GM23338 (cell line): Measurements from ENCODE around the gene NAXE. TPM values are rescaled to one million over a fixed set of nuclear protein-coding genes. Genes with fewer than 3 reads are reported as not detected.
A peak's percentile ranks its signal among the peaks of the same experiment; 100 is the strongest.

ENCODE experiments used
- ATAC-seq: fragments of 200-7000 bp; cut with Tn5 transposase; 3 replicates; pipeline ENCODE4 v1.9.1; 2020
- DNase-seq: peaks from one replicate; pipeline ENCODE4 v3.0.0-alpha.2; 2015; ENCODE audit warnings: low spot score
- H2AFZ ChIP-seq: fragments of 200-600 bp; sonication (generic); 2 replicates; pipeline ENCODE4 v1.8.0; 2016; ENCODE audit warnings: antibody characterized with exemption, mild to moderate bottlenecking, moderate library complexity
- H3F3A ChIP-seq: fragments of 200-600 bp; sonication (generic); replicated peaks from 2 replicates; pipeline ENCODE4 v1.8.0; 2017; ENCODE audit warnings: antibody characterized with exemption, mixed run types, low read depth
- H3K27ac ChIP-seq: fragments of 200-600 bp; sonication (generic); 2 replicates; pipeline ENCODE4 v1.6.1; 2016; ENCODE audit warnings: low read depth
- H3K27me3 ChIP-seq: fragments of 200-600 bp; sonication (generic); 2 replicates; pipeline ENCODE4 v1.8.0; 2016; ENCODE audit warnings: mild to moderate bottlenecking, mixed run types, moderate library complexity; ENCODE audit not compliant: insufficient read depth
- H3K36me3 ChIP-seq: fragments of 200-600 bp; sonication (generic); 2 replicates; pipeline ENCODE4 v1.8.0; 2016; ENCODE audit warnings: mild to moderate bottlenecking; ENCODE audit not compliant: insufficient read depth
- H3K4me1 ChIP-seq: fragments of 200-600 bp; sonication (generic); 2 replicates; pipeline ENCODE4 v1.8.0; 2016; ENCODE audit warnings: mild to moderate bottlenecking, moderate library complexity; ENCODE audit not compliant: insufficient read depth
- H3K4me2 ChIP-seq: fragments of 200-600 bp; sonication (generic); 2 replicates; pipeline ENCODE4 v1.7.1; 2017; ENCODE audit warnings: mixed run types
- H3K4me3 ChIP-seq: fragments of 200-600 bp; sonication (generic); 2 replicates; pipeline ENCODE4 v1.6.1; 2016; ENCODE audit warnings: mixed run types
- H3K79me2 ChIP-seq: fragments of 200-600 bp; sonication (generic); replicated peaks from 2 replicates; pipeline ENCODE4 v1.8.0; 2017; ENCODE audit warnings: mild to moderate bottlenecking; ENCODE audit not compliant: insufficient read depth
- H3K9me2 ChIP-seq: fragments of 200-600 bp; sonication (generic); 2 replicates; pipeline ENCODE4 v1.8.0; 2017; ENCODE audit not compliant: insufficient read depth
- H4K20me1 ChIP-seq: fragments of 200-600 bp; sonication (generic); replicated peaks from 2 replicates; pipeline ENCODE4 v1.8.0; 2017; ENCODE audit warnings: mild to moderate bottlenecking; ENCODE audit not compliant: insufficient read depth
- H3K27ac Mint-ChIP-seq: 2 replicates; pipeline ENCODE4 v1.8.0; 2020; ENCODE audit warnings: inconsistent platforms, mild to moderate bottlenecking, moderate library complexity, mixed read lengths
- H3K27me3 Mint-ChIP-seq: 3 replicates; pipeline ENCODE4 v1.8.0; 2022; ENCODE audit warnings: low read depth, mild to moderate bottlenecking, moderate library complexity, mixed read lengths, inconsistent platforms; ENCODE audit not compliant: insufficient read depth, poor library complexity
- H3K36me3 Mint-ChIP-seq: 3 replicates; pipeline ENCODE4 v1.8.0; 2021; ENCODE audit warnings: low read depth, mild to moderate bottlenecking, inconsistent platforms, moderate library complexity, mixed read lengths
- H3K4me1 Mint-ChIP-seq: 3 replicates; pipeline ENCODE4 v1.8.0; 2020; ENCODE audit warnings: mild to moderate bottlenecking, inconsistent platforms, mixed read lengths
- H3K4me3 Mint-ChIP-seq: 3 replicates; pipeline ENCODE4 v1.8.0; 2021; ENCODE audit warnings: moderate library complexity, mild to moderate bottlenecking, inconsistent platforms, mixed read lengths
- H3K9me3 Mint-ChIP-seq: 3 replicates; pipeline ENCODE4 v1.8.0; 2020; ENCODE audit warnings: moderate library complexity, mild to moderate bottlenecking, inconsistent platforms, mixed read lengths
- CREB1 ChIP-seq: fragments of 250-450 bp; sonication (Bioruptor Pico); IDR thresholded peaks from 2 replicates; pipeline ENCODE4 v1.5.0; 2020; ENCODE audit warnings: low read depth, mild to moderate bottlenecking, moderate library complexity
- EZH2 ChIP-seq: fragments of 200-600 bp; sonication (generic); IDR thresholded peaks from one replicate; pipeline ENCODE4 v1.8.0; 2017; ENCODE audit warnings: antibody characterized with exemption, mild to moderate bottlenecking, low read depth; ENCODE audit not compliant: unreplicated experiment
- EZH2phosphoT487 ChIP-seq: fragments of 200-600 bp; sonication (generic); IDR thresholded peaks from one replicate; pipeline ENCODE4 v1.8.1; 2018; ENCODE audit warnings: antibody characterized with exemption; ENCODE audit not compliant: unreplicated experiment
- JUNB ChIP-seq: IDR thresholded peaks from one replicate; pipeline ENCODE4 v1.6.1; 2016; ENCODE audit warnings: antibody characterized with exemption; ENCODE audit not compliant: unreplicated experiment
- NANOG ChIP-seq: IDR thresholded peaks from 2 replicates; pipeline ENCODE4 v1.6.1; 2016; ENCODE audit warnings: antibody characterized with exemption, borderline replicate concordance
- STAT1 ChIP-seq: IDR thresholded peaks from one replicate; pipeline ENCODE4 v1.6.1; 2016; ENCODE audit warnings: antibody characterized with exemption; ENCODE audit not compliant: unreplicated experiment
- ZNF114 ChIP-seq: fragments of 250-450 bp; sonication (Bioruptor Pico); IDR thresholded peaks from 2 replicates; pipeline ENCODE4 v1.5.0; 2020; ENCODE audit warnings: mild to moderate bottlenecking, moderate library complexity
- polyA plus RNA-seq: library from polyadenylated mRNA; unstranded; fragments of >200 nt; fragmentation: Nextera tagmentation; extraction: Ambion mirVana; gene quantifications from 2 replicates; pipeline ENCODE4 v1.2.1, GENCODE V29; 2016
- total RNA-seq: library from RNA; depleted of rRNA; stranded (reverse); fragments of >200 nt; shearing (Covaris generic); gene quantifications from 2 replicates; pipeline ENCODE4 v1.2.3, GENCODE V29; 2014
- TF ChIP-seq, protein P1 (sequence below), 2 experiments: fragments of 200-600 bp in 1 of 2; sonication (generic) in 1 of 2; conservative IDR thresholded peaks; 2 replicates each; pipeline versions ENCODE4 v1.5.1 to v1.6.1; 2016 to 2017; ENCODE audit warnings: antibody characterized with exemption in 2 of 2, low read depth in 2 of 2, mild to moderate bottlenecking in 2 of 2, moderate library complexity in 1 of 2
- TF ChIP-seq, protein P2 (sequence below): IDR thresholded peaks from one replicate; pipeline ENCODE4 v1.6.1; 2018; ENCODE audit warnings: antibody characterized with exemption; ENCODE audit not compliant: unreplicated experiment

Gene NAXE
- total and polyA plus RNA-seq, 2 experiments from 2014 or later, result 82.1 to 87.5 TPM

DNA sequence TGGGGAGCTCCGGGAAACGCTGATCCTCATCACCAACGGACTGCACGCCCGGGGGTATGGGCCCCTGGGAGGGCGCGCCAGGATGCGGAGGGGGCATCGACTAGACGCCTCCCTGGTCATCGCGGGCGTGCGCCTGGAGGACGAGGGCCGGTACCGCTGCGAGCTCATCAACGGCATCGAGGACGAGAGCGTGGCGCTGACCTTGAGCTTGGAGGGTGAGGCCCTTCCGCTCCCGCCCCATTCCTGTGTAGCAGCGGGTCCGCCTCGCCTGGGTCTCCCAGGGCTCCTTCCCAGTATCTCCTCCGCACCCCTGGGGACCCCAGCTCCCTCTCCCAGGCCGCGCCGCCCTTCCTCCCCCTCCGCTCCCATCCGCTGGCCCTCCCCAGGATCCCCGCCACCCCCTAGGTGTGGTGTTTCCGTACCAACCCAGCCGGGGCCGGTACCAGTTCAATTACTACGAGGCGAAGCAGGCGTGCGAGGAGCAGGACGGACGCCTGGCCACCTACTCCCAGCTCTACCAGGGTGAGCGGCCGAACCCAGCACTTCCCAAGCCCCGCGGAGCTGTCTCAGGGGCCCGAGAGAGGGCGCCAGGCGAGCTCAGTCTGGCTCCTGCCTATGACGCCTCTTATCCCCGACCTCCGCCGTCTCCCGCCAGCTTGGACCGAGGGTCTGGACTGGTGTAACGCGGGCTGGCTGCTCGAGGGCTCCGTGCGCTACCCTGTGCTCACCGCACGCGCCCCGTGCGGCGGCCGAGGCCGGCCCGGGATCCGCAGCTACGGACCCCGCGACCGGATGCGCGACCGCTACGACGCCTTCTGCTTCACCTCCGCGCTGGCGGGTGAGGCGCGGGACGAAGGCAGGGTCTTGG lies 32.6 kb downstream of the NAXE start:
- Mint-ChIP-seq H3K27ac (no peak overlapping the region), H3K4me1 (peaks cover 9% of the 10 kb centered on the region), H3K4me3 (peak overlapping the region; percentile 74), H3K9me3 (no peaks in the 10 kb centered on the region; the same call in 2 of the 3 replicates), H3K36me3 (no peaks in the 10 kb centered on the region), H3K27me3 (peaks cover 57% of the 10 kb centered on the region)
- Histone ChIP-seq H3K36me3 (no peaks in the 10 kb centered on the region; the same call in 1 of the 2 replicates), H4K20me1 (no peaks in the 10 kb centered on the region), H3K4me1 (peaks cover 8% of the 10 kb centered on the region; the same call in 1 of the 2 replicates), H3K4me3 (peak overlapping the region; percentile 78), H3F3A (peaks cover 13% of the 10 kb centered on the region; the same call in 1 of the 2 replicates), H3K79me2 (no peaks in the 10 kb centered on the region), H3K4me2 (peak overlapping the region; percentile 95), H2AFZ (peak overlapping the region; percentile 95), H3K27ac (no peak overlapping the region), H3K9me2 (no peaks in the 10 kb centered on the region), H3K27me3 (peaks cover 80% of the 10 kb centered on the region)
- DNase-seq (peak; percentile 90), ATAC-seq (peak; percentile 82)
- TF ChIP-seq JUNB, result no peak
- TF ChIP-seq, protein P1, sequence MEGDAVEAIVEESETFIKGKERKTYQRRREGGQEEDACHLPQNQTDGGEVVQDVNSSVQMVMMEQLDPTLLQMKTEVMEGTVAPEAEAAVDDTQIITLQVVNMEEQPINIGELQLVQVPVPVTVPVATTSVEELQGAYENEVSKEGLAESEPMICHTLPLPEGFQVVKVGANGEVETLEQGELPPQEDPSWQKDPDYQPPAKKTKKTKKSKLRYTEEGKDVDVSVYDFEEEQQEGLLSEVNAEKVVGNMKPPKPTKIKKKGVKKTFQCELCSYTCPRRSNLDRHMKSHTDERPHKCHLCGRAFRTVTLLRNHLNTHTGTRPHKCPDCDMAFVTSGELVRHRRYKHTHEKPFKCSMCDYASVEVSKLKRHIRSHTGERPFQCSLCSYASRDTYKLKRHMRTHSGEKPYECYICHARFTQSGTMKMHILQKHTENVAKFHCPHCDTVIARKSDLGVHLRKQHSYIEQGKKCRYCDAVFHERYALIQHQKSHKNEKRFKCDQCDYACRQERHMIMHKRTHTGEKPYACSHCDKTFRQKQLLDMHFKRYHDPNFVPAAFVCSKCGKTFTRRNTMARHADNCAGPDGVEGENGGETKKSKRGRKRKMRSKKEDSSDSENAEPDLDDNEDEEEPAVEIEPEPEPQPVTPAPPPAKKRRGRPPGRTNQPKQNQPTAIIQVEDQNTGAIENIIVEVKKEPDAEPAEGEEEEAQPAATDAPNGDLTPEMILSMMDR (conservative IDR thresholded peaks at IDR 0.05; ENCODE audit: low read depth in 2 of 2), result peak; percentile 44 to 53
- TF ChIP-seq CREB1 (CRISPR knock-in tag), result peak; percentile 86
- TF ChIP-seq EZH2, result peak; percentile 93
- TF ChIP-seq NANOG, result no peak

DNA sequence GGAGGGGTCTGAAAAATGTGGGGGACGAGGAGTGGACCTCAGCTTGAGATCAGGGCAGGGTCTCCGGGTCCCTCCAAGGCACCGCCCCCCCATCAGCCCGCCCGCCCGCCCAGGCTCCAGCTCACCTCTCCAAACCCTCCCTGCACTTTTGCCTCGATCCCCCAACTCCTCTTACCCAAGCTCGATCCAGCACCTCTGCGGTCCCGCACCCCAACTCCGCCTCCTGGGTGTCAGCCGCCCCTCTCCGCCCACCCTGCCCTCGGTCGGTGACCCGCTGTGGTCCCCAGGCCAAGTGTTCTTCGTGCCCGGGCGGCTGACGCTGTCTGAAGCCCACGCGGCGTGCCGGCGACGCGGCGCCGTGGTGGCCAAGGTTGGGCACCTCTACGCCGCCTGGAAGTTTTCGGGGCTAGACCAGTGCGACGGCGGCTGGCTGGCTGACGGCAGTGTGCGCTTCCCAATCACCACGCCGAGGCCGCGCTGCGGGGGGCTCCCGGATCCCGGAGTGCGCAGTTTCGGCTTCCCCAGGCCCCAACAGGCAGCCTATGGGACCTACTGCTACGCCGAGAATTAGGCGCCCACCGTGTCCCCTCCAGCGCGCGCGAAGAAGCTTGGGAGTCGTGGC lies 33.3 kb downstream of the NAXE start:
- ATAC-seq, result peak; percentile 24
- no peaks in the 10 kb centered on the region; the same call in 1 of the 2 replicates for H3K36me3 ChIP-seq
- peaks cover 55% of the 10 kb centered on the region for H3K27me3 Mint-ChIP-seq
- DNase-seq, result peak; percentile 56
- peaks cover 79% of the 10 kb centered on the region for H3K27me3 ChIP-seq
- peak overlapping the region; percentile 76 for H2AFZ ChIP-seq
- peaks cover 6% of the 10 kb centered on the region; the same call in 1 of the 2 replicates for H3K4me1 ChIP-seq
- peak overlapping the region; percentile 95 for H3K4me2 ChIP-seq
- H3K4me3 ChIP-seq, result peak overlapping the region; percentile 78
- H3K36me3 Mint-ChIP-seq, result no peaks in the 10 kb centered on the region
- H3K9me2 ChIP-seq, result no peaks in the 10 kb centered on the region
- no peaks in the 10 kb centered on the region; the same call in 2 of the 3 replicates for H3K9me3 Mint-ChIP-seq
- H3F3A ChIP-seq, result peaks cover 12% of the 10 kb centered on the region; the same call in 1 of the 2 replicates
- TF ChIP-seq EZH2 (peak; percentile 76), EZH2phosphoT487 (peak; percentile 35), ZNF114 (CRISPR knock-in tag) (no peak), STAT1 (no peak), JUNB (peak; percentile 14)
- TF ChIP-seq, protein P1 (conservative IDR thresholded peaks at IDR 0.05; ENCODE audit: low read depth in 2 of 2), result no peak
- TF ChIP-seq, protein P2, sequence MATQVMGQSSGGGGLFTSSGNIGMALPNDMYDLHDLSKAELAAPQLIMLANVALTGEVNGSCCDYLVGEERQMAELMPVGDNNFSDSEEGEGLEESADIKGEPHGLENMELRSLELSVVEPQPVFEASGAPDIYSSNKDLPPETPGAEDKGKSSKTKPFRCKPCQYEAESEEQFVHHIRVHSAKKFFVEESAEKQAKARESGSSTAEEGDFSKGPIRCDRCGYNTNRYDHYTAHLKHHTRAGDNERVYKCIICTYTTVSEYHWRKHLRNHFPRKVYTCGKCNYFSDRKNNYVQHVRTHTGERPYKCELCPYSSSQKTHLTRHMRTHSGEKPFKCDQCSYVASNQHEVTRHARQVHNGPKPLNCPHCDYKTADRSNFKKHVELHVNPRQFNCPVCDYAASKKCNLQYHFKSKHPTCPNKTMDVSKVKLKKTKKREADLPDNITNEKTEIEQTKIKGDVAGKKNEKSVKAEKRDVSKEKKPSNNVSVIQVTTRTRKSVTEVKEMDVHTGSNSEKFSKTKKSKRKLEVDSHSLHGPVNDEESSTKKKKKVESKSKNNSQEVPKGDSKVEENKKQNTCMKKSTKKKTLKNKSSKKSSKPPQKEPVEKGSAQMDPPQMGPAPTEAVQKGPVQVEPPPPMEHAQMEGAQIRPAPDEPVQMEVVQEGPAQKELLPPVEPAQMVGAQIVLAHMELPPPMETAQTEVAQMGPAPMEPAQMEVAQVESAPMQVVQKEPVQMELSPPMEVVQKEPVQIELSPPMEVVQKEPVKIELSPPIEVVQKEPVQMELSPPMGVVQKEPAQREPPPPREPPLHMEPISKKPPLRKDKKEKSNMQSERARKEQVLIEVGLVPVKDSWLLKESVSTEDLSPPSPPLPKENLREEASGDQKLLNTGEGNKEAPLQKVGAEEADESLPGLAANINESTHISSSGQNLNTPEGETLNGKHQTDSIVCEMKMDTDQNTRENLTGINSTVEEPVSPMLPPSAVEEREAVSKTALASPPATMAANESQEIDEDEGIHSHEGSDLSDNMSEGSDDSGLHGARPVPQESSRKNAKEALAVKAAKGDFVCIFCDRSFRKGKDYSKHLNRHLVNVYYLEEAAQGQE, result no peak
- H4K20me1 ChIP-seq, result no peaks in the 10 kb centered on the region
- H3K27ac ChIP-seq, result no peak overlapping the region
- peak overlapping the region; percentile 74 for H3K4me3 Mint-ChIP-seq
- peaks cover 4% of the 10 kb centered on the region for H3K4me1 Mint-ChIP-seq
- H3K27ac Mint-ChIP-seq, result no peak overlapping the region
- no peaks in the 10 kb centered on the region for H3K79me2 ChIP-seq
